C4-2B (cell line): ENCODE measurements around the gene DTX4.

ENCODE experiments used
- H3K27ac ChIP-seq: fragments of 450-650 bp; 2 replicates; pipeline ENCODE4 v1.5.1; 2017
- CTCF ChIP-seq: fragments of 450-650 bp; conservative IDR thresholded peaks from 2 replicates; pipeline ENCODE4 v1.5.1; 2017; ENCODE audit warnings: mild to moderate bottlenecking
- ZFX ChIP-seq: fragments of 450-650 bp; IDR thresholded peaks from 2 replicates; pipeline ENCODE4 v1.6.1; 2017

DTX4 gene

GRCh38 chr11:59249535-59249934 is 77.6 kb downstream of the DTX4 start:
- H3K27ac ChIP-seq: no peak overlapping the region
- TF ChIP-seq ZFX (no peak), CTCF (no peak)

GRCh38 chr11:59253001-59253400 is 81.1 kb downstream of the DTX4 start:
- no peak overlapping the region for H3K27ac ChIP-seq
- no peak for TF ChIP-seq ZFX
- no peak for TF ChIP-seq CTCF

GRCh38 chr11:59254286-59254685 is 82.4 kb downstream of the DTX4 start:
- no peak for TF ChIP-seq ZFX
- TF ChIP-seq CTCF: no peak
- no peak overlapping the region for H3K27ac ChIP-seq

- no peak overlapping the region for H3K27ac ChIP-seq
- TF ChIP-seq ZFX (no peak), CTCF (no peak)
These were observed 83.3 kb downstream of the DTX4 start for GRCh38 chr11:59255281-59255680.
